H1 (cell line): ENCODE measurements around the gene HNRNPA3. TPM values are rescaled to one million over a fixed set of nuclear protein-coding genes. Genes with fewer than 3 reads are reported as not detected.
"Not testable (repeated sequence)": the region's sequence is repeated elsewhere in the genome, so short reads cannot be mapped to it uniquely, and the experiment has no call there.

Experiments used
- CTCF ChIA-PET: fragments of 300-600 bp; sonication (Branson Sonifier 250); formaldehyde crosslinking; loops from one replicate; lab custom pipeline; 2021; ENCODE audit not compliant: partially characterized antibody; lab: Charles Lee
- POLR2A ChIA-PET: fragments of 300-600 bp; sonication (Branson Sonifier 250); formaldehyde crosslinking; loops from one replicate; lab custom pipeline; 2021; ENCODE audit warnings: inconsistent platforms; ENCODE audit not compliant: partially characterized antibody; lab: Charles Lee
- DNase-seq, 2 experiments: peaks; one replicate each; pipeline versions ENCODE4 v3.0.0 to v3.0.0-alpha.2; 2010 to 2022; ENCODE audit warnings: low spot score in 2 of 2, low read depth in 1 of 2, mixed read lengths in 1 of 2
- FAIRE-seq: peaks from 2 replicates; lab custom pipeline; 2011; peaks lifted over from hg19 to GRCh38; lab: Jason Lieb, UNC
- H2AFZ ChIP-seq: 2 replicates; pipeline ENCODE4 v1.8.1; 2012; ENCODE audit warnings: low read length, inconsistent platforms
- H2AK5ac ChIP-seq: 2 replicates; pipeline ENCODE4 v1.6.1; 2013; ENCODE audit warnings: low read depth, low read length
- H2BK120ac ChIP-seq: replicated peaks from 2 replicates; pipeline ENCODE3; 2013; ENCODE audit warnings: low read depth, low read length, inconsistent platforms
- H2BK12ac ChIP-seq: 2 replicates; pipeline ENCODE4 v1.6.1; 2013; ENCODE audit warnings: low read depth, low read length
- H2BK15ac ChIP-seq: 2 replicates; pipeline ENCODE4 v1.6.1; 2013; ENCODE audit warnings: low read length
- H2BK20ac ChIP-seq: 2 replicates; pipeline ENCODE4 v1.6.1; 2013; ENCODE audit warnings: low read length
- H2BK5ac ChIP-seq: 2 replicates; pipeline ENCODE4 v1.6.1; 2013; ENCODE audit warnings: low read depth, low read length
- H3K14ac ChIP-seq: 2 replicates; pipeline ENCODE4 v1.6.1; 2013; ENCODE audit warnings: inconsistent platforms; ENCODE audit not compliant: insufficient read length
- H3K18ac ChIP-seq: 2 replicates; pipeline ENCODE4 v1.6.1; 2013; ENCODE audit warnings: low read length; ENCODE audit errors: extremely low read depth
- H3K23ac ChIP-seq: 2 replicates; pipeline ENCODE4 v1.6.1; 2013; ENCODE audit warnings: inconsistent platforms; ENCODE audit not compliant: insufficient read length
- H3K23me2 ChIP-seq: 2 replicates; pipeline ENCODE4 v1.6.1; 2013; ENCODE audit warnings: low read depth, low read length
- H3K27ac ChIP-seq: 2 replicates; pipeline ENCODE4 v1.6.1; 2011; ENCODE audit warnings: low read depth, low read length, inconsistent platforms
- H3K27me3 ChIP-seq, 4 experiments: replicated peaks in 1 of 4; 1 replicate in 1 of 4; 2 replicates in 3 of 4; pipeline versions ENCODE4 v1.6.1 to v1.8.1; 2011 to 2013; ENCODE audit warnings: low read length in 3 of 4, mild to moderate bottlenecking in 3 of 4, inconsistent platforms in 2 of 4, mixed read lengths in 2 of 4, moderate library complexity in 1 of 4; ENCODE audit not compliant: control insufficient read depth in 3 of 4, insufficient read depth in 3 of 4; ENCODE audit errors: extremely low read depth in 1 of 4
- H3K36me3 ChIP-seq, 4 experiments: 2 replicates each; pipeline versions ENCODE4 v1.6.1 to v1.8.1; 2011 to 2013; ENCODE audit warnings: mild to moderate bottlenecking in 4 of 4, low read length in 3 of 4, moderate library complexity in 2 of 4, control low read depth in 1 of 4, inconsistent platforms in 1 of 4; ENCODE audit not compliant: insufficient read depth in 4 of 4, control insufficient read depth in 2 of 4
- H3K4ac ChIP-seq: replicated peaks from 2 replicates; pipeline ENCODE3; 2013; ENCODE audit warnings: low read length, low read depth, mixed read lengths, inconsistent platforms; ENCODE audit not compliant: insufficient read length
- H3K4me1 ChIP-seq, 4 experiments: replicated peaks in 1 of 4; 1 replicate in 1 of 4; 2 replicates in 3 of 4; pipeline versions ENCODE4 v1.6.1 to v1.8.1; 2011 to 2013; ENCODE audit warnings: low read length in 3 of 4, inconsistent platforms in 2 of 4, mixed read lengths in 1 of 4; ENCODE audit not compliant: insufficient read depth in 4 of 4, control insufficient read depth in 3 of 4
- H3K4me2 ChIP-seq, 2 experiments: 2 replicates each; pipeline versions ENCODE4 v1.6.1 to v1.8.1; 2011 to 2013; ENCODE audit warnings: low read depth in 2 of 2, low read length in 2 of 2, control low read depth in 1 of 2, inconsistent platforms in 1 of 2, mild to moderate bottlenecking in 1 of 2; ENCODE audit not compliant: insufficient read depth in 1 of 2
- H3K4me3 ChIP-seq, 4 experiments: fragments of 200-600, 300-600 bp in 1 of 4; sonication (generic), shearing (Covaris generic), sonication (Bioruptor Twin) in 1 of 4; 2 replicates each; pipeline versions ENCODE4 v1.5.1 to v1.8.1; 2011 to 2016; ENCODE audit warnings: low read length in 4 of 4, low read depth in 3 of 4, control low read depth in 2 of 4, inconsistent platforms in 2 of 4, mild to moderate bottlenecking in 2 of 4, mixed read lengths in 1 of 4, moderate library complexity in 1 of 4; ENCODE audit not compliant: insufficient read depth in 2 of 4; ENCODE audit errors: extremely low read depth in 1 of 4
- H3K56ac ChIP-seq: replicated peaks from 2 replicates; pipeline ENCODE3; 2013; ENCODE audit warnings: low read depth, mild to moderate bottlenecking, mixed read lengths, low read length, inconsistent platforms; ENCODE audit not compliant: insufficient read length
- H3K79me1 ChIP-seq: 2 replicates; pipeline ENCODE4 v1.6.1; 2013; ENCODE audit warnings: low read depth, low read length, control low read depth
- H3K79me2 ChIP-seq, 2 experiments: 2 replicates each; pipeline versions ENCODE4 v1.6.1 to v1.8.1; 2012 to 2013; ENCODE audit warnings: low read length in 2 of 2, mild to moderate bottlenecking in 2 of 2, inconsistent platforms in 1 of 2; ENCODE audit not compliant: insufficient read depth in 2 of 2, control insufficient read depth in 1 of 2
- H3K9ac ChIP-seq, 4 experiments: replicated peaks in 1 of 4; 1 replicate in 1 of 4; 2 replicates in 3 of 4; pipeline versions ENCODE4 v1.6.1 to v1.8.1; 2011 to 2013; ENCODE audit warnings: low read depth in 3 of 4, low read length in 3 of 4, control low read depth in 2 of 4, mild to moderate bottlenecking in 2 of 4, moderate library complexity in 2 of 4, inconsistent platforms in 1 of 4; ENCODE audit errors: extremely low read depth in 1 of 4
- H3K9me3 ChIP-seq, 2 experiments: 2 replicates each; pipeline versions ENCODE4 v1.6.1 to v1.8.1; 2012 to 2013; ENCODE audit warnings: mild to moderate bottlenecking in 2 of 2, moderate library complexity in 2 of 2, control low read depth in 1 of 2, inconsistent platforms in 1 of 2, low read depth in 1 of 2, low read length in 1 of 2, mixed read lengths in 1 of 2; ENCODE audit not compliant: insufficient read depth in 2 of 2
- H4K20me1 ChIP-seq, 2 experiments: replicated peaks in 1 of 2; 2 replicates each; pipeline versions ENCODE3 to v1.8.1; 2011 to 2013; ENCODE audit warnings: inconsistent platforms in 2 of 2, low read length in 2 of 2, mild to moderate bottlenecking in 1 of 2; ENCODE audit not compliant: insufficient read depth in 2 of 2, control insufficient read depth in 1 of 2
- H4K5ac ChIP-seq: 2 replicates; pipeline ENCODE4 v1.6.1; 2013; ENCODE audit warnings: low read length, low read depth, mixed read lengths, inconsistent platforms; ENCODE audit not compliant: insufficient read length
- H4K8ac ChIP-seq: 2 replicates; pipeline ENCODE4 v1.8.0; 2013; ENCODE audit warnings: mild to moderate bottlenecking, moderate library complexity, low read length, inconsistent platforms; ENCODE audit not compliant: insufficient read depth; ENCODE audit errors: extremely low read depth
- H4K91ac ChIP-seq: replicated peaks from 2 replicates; pipeline ENCODE3; 2013; ENCODE audit warnings: low read length, mixed read lengths, inconsistent platforms; ENCODE audit not compliant: insufficient read length
- BCL11A ChIP-seq, 2 experiments: IDR thresholded peaks; one replicate each; pipeline ENCODE4 v1.6.1; 2011; ENCODE audit warnings: low read depth in 2 of 2, low read length in 2 of 2, mild to moderate bottlenecking in 2 of 2
- HDAC2 ChIP-seq, 2 experiments: fragments of 300-600 bp in 1 of 2; sonication (generic) in 1 of 2; IDR thresholded peaks; 2 replicates each; pipeline ENCODE4 v1.6.1; 2011 to 2012; ENCODE audit warnings: low read depth in 2 of 2, low read length in 2 of 2, mild to moderate bottlenecking in 2 of 2, moderate library complexity in 2 of 2, borderline replicate concordance in 1 of 2, inconsistent platforms in 1 of 2
- NANOG ChIP-seq: IDR thresholded peaks from 2 replicates; pipeline ENCODE4 v1.6.1; 2011; ENCODE audit warnings: low read length, low read depth, mild to moderate bottlenecking, inconsistent platforms; ENCODE audit not compliant: insufficient read depth, poor library complexity, severe bottlenecking
- RBBP5 ChIP-seq: IDR thresholded peaks from 2 replicates; pipeline ENCODE4 v1.7.1; 2012; ENCODE audit warnings: low read depth, mild to moderate bottlenecking, inconsistent platforms, low read length, moderate library complexity, borderline replicate concordance
- WGBS, 2 experiments: shearing (Covaris generic) in 1 of 2; methylation state at CpG; one replicate each; pipeline versions ENCODE4 v1.1.6 to v1.1.7; 2013 to 2015; ENCODE audit warnings: low lambda C conversion rate in 2 of 2, mixed read lengths in 2 of 2, inconsistent platforms in 1 of 2, low coverage in 1 of 2, missing lambda C conversion rate in 1 of 2; ENCODE audit not compliant: insufficient replicate concordance in 2 of 2, insufficient coverage in 1 of 2, insufficient read length in 1 of 2; ENCODE audit errors: extremely low coverage in 1 of 2, missing lambda C conversion rate in 1 of 2; 5-methylcytosine and 5-hydroxymethylcytosine counted together
- polyA plus RNA-seq, 7 experiments: library from polyadenylated mRNA; depleted of rRNA in 3 of 7; stranded (reverse) in 5 of 7; unstranded in 2 of 7; fragments of >200 nt in 5 of 7; fragments of 200-250 nt in 2 of 7; gene quantifications; 1 replicate in 5 of 7; 2 replicates in 1 of 7; 4 replicates in 1 of 7; pipeline versions ENCODE4 v1.2.1 to v1.2.3, GENCODE V29; 2011 to 2013; ENCODE audit warnings: missing spikeins in 2 of 7, mixed read lengths in 2 of 7
- total RNA-seq: library from RNA; stranded (reverse); fragmentation: NEBNext Ultra II Directional; extraction: Animal tissue kit (Norgen Biotek cat#: 25700); gene quantifications from 2 replicates; pipeline ENCODE4 v1.2.1, GENCODE V29; 2021

The HNRNPA3 gene
- total and polyA plus RNA-seq, 2 of the 8 experiments (the other 6 are each of a cell fraction or from before 2014, with no cell fraction given) = 66.1 to 408 TPM

GRCh38 chr2:177184606-177185005 is 28.0 kb upstream of the HNRNPA3 start (continued):
- TF ChIP-seq RBBP5 (no peak), NANOG (no peak), BCL11A (IDR thresholded peaks at IDR 0.05; ENCODE audit: low read depth in 2 of 2, low read length in 2 of 2) (no peak), HDAC2 (IDR thresholded peaks at IDR 0.05; ENCODE audit: borderline replicate concordance in 1 of 2, low read depth in 2 of 2, low read length in 2 of 2) (no peak)

GRCh38 chr2:177186038-177186437 is 26.6 kb upstream of the HNRNPA3 start:
- CTCF ChIA-PET = interaction anchor here (1.0 to 3.1 kb wide), 7 partner anchors 10 to 69 kb away, joined by 3 to 25 read pairs (median 4); no protein-coding TSS in a partner anchor

More at GRCh38 chr2:177186038-177186437, 26.6 kb upstream of the HNRNPA3 start:
- H2AK5ac ChIP-seq, H3K4me3 ChIP-seq, H3K36me3 ChIP-seq, H3K9ac ChIP-seq, H3K4me2 ChIP-seq, H4K5ac ChIP-seq, H3K79me1 ChIP-seq, H3K4me1 ChIP-seq, H2BK20ac ChIP-seq, H2BK5ac ChIP-seq, H3K56ac ChIP-seq, H2BK120ac ChIP-seq, H3K27me3 ChIP-seq, H3K14ac ChIP-seq, H4K91ac ChIP-seq, H3K79me2 ChIP-seq, H3K9me3 ChIP-seq, H3K23ac ChIP-seq, H3K4ac ChIP-seq, H3K23me2 ChIP-seq, DNase-seq, H3K18ac ChIP-seq, H2AFZ ChIP-seq, FAIRE-seq, H4K20me1 ChIP-seq, H2BK15ac ChIP-seq, H2BK12ac ChIP-seq, H3K27ac ChIP-seq, H4K8ac ChIP-seq: not testable (repeated sequence)
- POLR2A ChIA-PET = interaction anchor here (1.3 to 2.4 kb wide), 3 partner anchors 8 to 78 kb away, joined by 3 to 13 read pairs (median 3); partner anchors contain the start of genes HNRNPA3 and NFE2L2
- 71% methylated on average over 7 of the region's 7 CpGs; no CpG with 5 or more reads in 1 of the 2 experiments for WGBS, 2 experiments
